H1 (cell line): ENCODE measurements around the gene OVCA2. TPM values are rescaled to one million over a fixed set of nuclear protein-coding genes. Genes with fewer than 3 reads are reported as not detected.

ENCODE experiments used
- TAF7 ChIP-seq: optimal IDR thresholded peaks from 2 replicates; pipeline ENCODE3; 2011; ENCODE audit warnings: low read depth, mild to moderate bottlenecking, inconsistent platforms, low read length, moderate library complexity, borderline replicate concordance
- polyA plus RNA-seq, 7 experiments: library from polyadenylated mRNA; depleted of rRNA in 3 of 7; stranded (reverse) in 5 of 7; unstranded in 2 of 7; fragments of >200 nt in 5 of 7; fragments of 200-250 nt in 2 of 7; gene quantifications; 1 replicate in 5 of 7; 2 replicates in 1 of 7; 4 replicates in 1 of 7; pipeline versions ENCODE4 v1.2.1 to v1.2.3, GENCODE V29; 2011 to 2013; ENCODE audit warnings: missing spikeins in 2 of 7, mixed read lengths in 2 of 7
- total RNA-seq: library from RNA; stranded (reverse); fragmentation: NEBNext Ultra II Directional; extraction: Animal tissue kit (Norgen Biotek cat#: 25700); gene quantifications from 2 replicates; pipeline ENCODE4 v1.2.1, GENCODE V29; 2021
- TF ChIP-seq, protein P1 (sequence below), 3 experiments: IDR thresholded peaks; 1 replicate in 2 of 3; 2 replicates in 1 of 3; pipeline versions ENCODE4 v1.5.1 to v1.6.1; 2011; ENCODE audit warnings: low read length in 3 of 3, mild to moderate bottlenecking in 3 of 3, inconsistent platforms in 2 of 3, low read depth in 1 of 3, moderate library complexity in 1 of 3; ENCODE audit not compliant: insufficient read depth in 1 of 3; ENCODE audit errors: control extremely low read depth in 1 of 3

OVCA2 gene
- total and polyA plus RNA-seq, 2 of the 8 experiments (the other 6 are each of a cell fraction or from before 2014, with no cell fraction given), result 15.3 to 37.0 TPM

GRCh38 chr17:2075336-2076086, 33.7 kb downstream of the OVCA2 start (continued):
- no peak for TF ChIP-seq TAF7
- TF ChIP-seq, protein P1, sequence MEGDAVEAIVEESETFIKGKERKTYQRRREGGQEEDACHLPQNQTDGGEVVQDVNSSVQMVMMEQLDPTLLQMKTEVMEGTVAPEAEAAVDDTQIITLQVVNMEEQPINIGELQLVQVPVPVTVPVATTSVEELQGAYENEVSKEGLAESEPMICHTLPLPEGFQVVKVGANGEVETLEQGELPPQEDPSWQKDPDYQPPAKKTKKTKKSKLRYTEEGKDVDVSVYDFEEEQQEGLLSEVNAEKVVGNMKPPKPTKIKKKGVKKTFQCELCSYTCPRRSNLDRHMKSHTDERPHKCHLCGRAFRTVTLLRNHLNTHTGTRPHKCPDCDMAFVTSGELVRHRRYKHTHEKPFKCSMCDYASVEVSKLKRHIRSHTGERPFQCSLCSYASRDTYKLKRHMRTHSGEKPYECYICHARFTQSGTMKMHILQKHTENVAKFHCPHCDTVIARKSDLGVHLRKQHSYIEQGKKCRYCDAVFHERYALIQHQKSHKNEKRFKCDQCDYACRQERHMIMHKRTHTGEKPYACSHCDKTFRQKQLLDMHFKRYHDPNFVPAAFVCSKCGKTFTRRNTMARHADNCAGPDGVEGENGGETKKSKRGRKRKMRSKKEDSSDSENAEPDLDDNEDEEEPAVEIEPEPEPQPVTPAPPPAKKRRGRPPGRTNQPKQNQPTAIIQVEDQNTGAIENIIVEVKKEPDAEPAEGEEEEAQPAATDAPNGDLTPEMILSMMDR (IDR thresholded peaks at IDR 0.05; ENCODE audit: control extremely low read depth in 1 of 3, insufficient read depth in 1 of 3, low read depth in 1 of 3, low read length in 3 of 3), result peak in 2 of 3 experiments; percentile 5 to 8; a peak in 1 of 4 replicates
